HepG2 (cell line): ENCODE results near the gene DYNC2H1. TPM values are rescaled to one million over a fixed set of nuclear protein-coding genes. Genes with fewer than 3 reads are reported as not detected.

Source experiments
- ATAC-seq: fragments of 200-7000 bp; cut with Tn5 transposase; 3 replicates; pipeline ENCODE4 v1.9.1; 2020; ENCODE audit warnings: mild to moderate bottlenecking, moderate library complexity
- BruUV-seq: library from RNA; stranded (reverse); fragments of 400-500 nt; replicated peaks from 2 replicates; lab custom pipeline; 2021; lab: Mats Ljungman, UMichigan
- CTCF ChIA-PET: fragments of 300-600 bp; formaldehyde crosslinking; extraction: SDS; loops from one replicate; lab custom pipeline; 2021; ENCODE audit warnings: low total read pairs, inconsistent platforms, low intra/inter-chr PET ratio; lab: Yijun Ruan, JAX
- POLR2A ChIA-PET: fragments of 350-600 bp; sonication (Branson Sonifier 250); formaldehyde crosslinking; loops from one replicate; lab custom pipeline; 2020; ENCODE audit warnings: antibody characterized with exemption, inconsistent platforms; lab: Yijun Ruan, JAX
- DNase-seq: peaks from one replicate; pipeline ENCODE4 v3.0.0-alpha.2; 2015; ENCODE audit warnings: low spot score
- FAIRE-seq: peaks from 3 replicates; lab custom pipeline; 2011; peaks lifted over from hg19 to GRCh38; lab: Jason Lieb, UNC
- H2AFZ ChIP-seq: one replicate; pipeline ENCODE4 v1.6.1; 2011; ENCODE audit warnings: low read length, inconsistent platforms
- H3K27ac ChIP-seq: fragments of 300-600 bp; 3 replicates; pipeline ENCODE4 v1.8.0; 2011; ENCODE audit warnings: mixed run types, mild to moderate bottlenecking, mixed read lengths, low read length, inconsistent platforms; ENCODE audit not compliant: insufficient read depth; ENCODE audit errors: extremely low read length
- H3K27me3 ChIP-seq, 2 experiments: fragments of 200-600 bp in 1 of 2; 2 replicates in 1 of 2; 3 replicates in 1 of 2; pipeline versions ENCODE4 v1.6.0 to v1.8.0; 2011; ENCODE audit warnings: low read length in 2 of 2, mild to moderate bottlenecking in 2 of 2, moderate library complexity in 2 of 2, inconsistent platforms in 1 of 2; ENCODE audit not compliant: insufficient read depth in 2 of 2, control insufficient read depth in 1 of 2
- H3K36me3 ChIP-seq, 2 experiments: fragments of 200-600 bp in 1 of 2; replicated peaks in 1 of 2; 2 replicates in 1 of 2; 3 replicates in 1 of 2; pipeline versions ENCODE4 v1.5.1 to v1.8.0; 2011; ENCODE audit warnings: low read length in 2 of 2, inconsistent platforms in 1 of 2; ENCODE audit not compliant: insufficient read depth in 2 of 2, control insufficient read depth in 1 of 2
- H3K4me1 ChIP-seq: 2 replicates; pipeline ENCODE4 v1.5.1; 2012; ENCODE audit warnings: low read length, inconsistent platforms; ENCODE audit not compliant: insufficient read depth
- H3K4me2 ChIP-seq: 2 replicates; pipeline ENCODE4 v1.6.0; 2011; ENCODE audit warnings: low read depth, low read length, inconsistent platforms
- H3K4me3 ChIP-seq, 3 experiments: fragments of 200-600 bp in 1 of 3; sonication (generic), shearing (Covaris generic) in 1 of 3; replicated peaks in 1 of 3; 2 replicates each; pipeline ENCODE4 v1.5.1; 2011 to 2016; ENCODE audit warnings: low read length in 3 of 3, inconsistent platforms in 2 of 3, low read depth in 2 of 3, mild to moderate bottlenecking in 2 of 3, control low read depth in 1 of 3, mixed read lengths in 1 of 3; ENCODE audit not compliant: insufficient read depth in 1 of 3
- H3K79me2 ChIP-seq: one replicate; pipeline ENCODE4 v1.6.1; 2011; ENCODE audit warnings: low read length, inconsistent platforms; ENCODE audit not compliant: insufficient read depth
- H3K9ac ChIP-seq: 2 replicates; pipeline ENCODE4 v1.6.0; 2011; ENCODE audit warnings: mild to moderate bottlenecking, low read depth, low read length, inconsistent platforms; ENCODE audit not compliant: insufficient read depth
- H3K9me3 ChIP-seq: 2 replicates; pipeline ENCODE4 v1.5.1; 2012; ENCODE audit warnings: mild to moderate bottlenecking, low read length
- H4K20me1 ChIP-seq: 2 replicates; pipeline ENCODE4 v1.6.0; 2011; ENCODE audit warnings: inconsistent platforms, mild to moderate bottlenecking, low read length, moderate library complexity; ENCODE audit not compliant: insufficient read depth
- ARHGAP35 ChIP-seq: sonication (generic); formaldehyde crosslinking; IDR thresholded peaks from 2 replicates; pipeline ENCODE4 v1.9.0; 2022; ENCODE audit warnings: mild to moderate bottlenecking, inconsistent platforms, moderate library complexity, missing genetic modification reagents, borderline replicate concordance
- FOXP1 ChIP-seq, 2 experiments: fragments of 450-650 bp in 1 of 2; IDR thresholded peaks; 2 replicates each; pipeline ENCODE4 v1.6.1; 2017 to 2018; ENCODE audit warnings: antibody characterized with exemption in 1 of 2
- MZF1 ChIP-seq: sonication (generic); formaldehyde crosslinking; IDR thresholded peaks from 2 replicates; pipeline ENCODE4 v1.8.1; 2023; ENCODE audit warnings: mild to moderate bottlenecking, missing genetic modification reagents, borderline replicate concordance
- PCBP1 ChIP-seq: fragments of 200-400 bp; formaldehyde crosslinking; IDR thresholded peaks from 2 replicates; pipeline ENCODE4 v1.6.1; 2017; ENCODE audit warnings: mild to moderate bottlenecking, low read depth, low read length, borderline replicate concordance
- RBM39 ChIP-seq: fragments of 200-400 bp; formaldehyde crosslinking; IDR thresholded peaks from one replicate; pipeline ENCODE4 v1.6.1; 2018; ENCODE audit warnings: antibody characterized with exemption, mild to moderate bottlenecking, low read depth, low read length; ENCODE audit not compliant: poor library complexity, severe bottlenecking
- SMAD3 ChIP-seq: sonication (generic); formaldehyde crosslinking; IDR thresholded peaks from 2 replicates; pipeline ENCODE4 v1.4.0; 2020; ENCODE audit warnings: missing genetic modification reagents
- TARDBP ChIP-seq: sonication (generic); formaldehyde crosslinking; IDR thresholded peaks from 2 replicates; pipeline ENCODE4 v1.8.0; 2022; ENCODE audit warnings: mild to moderate bottlenecking, missing genetic modification reagents
- YEATS4 ChIP-seq: sonication (generic); formaldehyde crosslinking; IDR thresholded peaks from 2 replicates; pipeline ENCODE4 v1.4.0; 2020; ENCODE audit warnings: missing genetic modification reagents, borderline replicate concordance
- ZNF251 ChIP-seq: sonication (generic); formaldehyde crosslinking; IDR thresholded peaks from 2 replicates; pipeline ENCODE4 v1.9.0; 2021; ENCODE audit warnings: mild to moderate bottlenecking, missing genetic modification reagents
- ZNF282 ChIP-seq: fragments of 450-650 bp; IDR thresholded peaks from 2 replicates; pipeline ENCODE4 v1.6.1; 2018; ENCODE audit not compliant: partially characterized antibody
- ZNF737 ChIP-seq: sonication (generic); formaldehyde crosslinking; IDR thresholded peaks from 2 replicates; pipeline ENCODE4 v1.5.0; 2020; ENCODE audit warnings: missing genetic modification reagents, mild to moderate bottlenecking, borderline replicate concordance
- whole genome bisulfite sequencing: methylation state at CpG from one replicate; pipeline ENCODE4 v1.1.6; 2017; ENCODE audit warnings: low lambda C conversion rate; 5-methylcytosine and 5-hydroxymethylcytosine counted together
- in situ Hi-C: cut with HindIII; loops from 2 replicates; pipeline ENCODE4 v1.10.0; 2017; ENCODE audit warnings: low pct_unique_long_range_greater_than_20kb; ENCODE audit not compliant: extremely low pct_ligation_motif_present
- intact Hi-C: fragments of 100-400 bp; cut with micrococcal nuclease; formaldehyde crosslinking; loops from one replicate; pipeline ENCODE4 v1.10.0; 2022; ENCODE audit not compliant: unreplicated experiment
- polyA plus RNA-seq, 8 experiments: library from polyadenylated mRNA; depleted of rRNA in 3 of 8; stranded (reverse) in 7 of 8; unstranded in 1 of 8; fragments of >200 nt; fragmentation: Illumina TruSeq in 4 of 8; extraction: Trizol in 4 of 8; gene quantifications; 2 replicates each; pipeline versions ENCODE4 v1.2.1 to v1.2.3, GENCODE V29; 2011 to 2016; ENCODE audit warnings: low read depth in 4 of 8, missing spikeins in 1 of 8, mixed read lengths in 1 of 8; ENCODE audit not compliant: insufficient read depth in 1 of 8
- total RNA-seq, 5 experiments: library from RNA; depleted of rRNA; stranded (reverse); fragments of >200 nt; fragmentation: Illumina TruSeq; extraction: Trizol; gene quantifications; 2 replicates each; pipeline ENCODE4 v1.2.3, GENCODE V29; 2016; ENCODE audit warnings: low read depth in 1 of 5

DYNC2H1 gene
- total and polyA plus RNA-seq, 2 of the 13 experiments (the other 11 are each of a cell fraction or from before 2014, with no cell fraction given): 0.49 to 0.66 TPM

- no peak for FAIRE-seq
- WGBS: 97% methylated on average over 1 of the region's 1 CpG
Observed at GRCh38 chr11:103085758-103086365, 23.4 kb upstream of the DYNC2H1 start.

DNA sequence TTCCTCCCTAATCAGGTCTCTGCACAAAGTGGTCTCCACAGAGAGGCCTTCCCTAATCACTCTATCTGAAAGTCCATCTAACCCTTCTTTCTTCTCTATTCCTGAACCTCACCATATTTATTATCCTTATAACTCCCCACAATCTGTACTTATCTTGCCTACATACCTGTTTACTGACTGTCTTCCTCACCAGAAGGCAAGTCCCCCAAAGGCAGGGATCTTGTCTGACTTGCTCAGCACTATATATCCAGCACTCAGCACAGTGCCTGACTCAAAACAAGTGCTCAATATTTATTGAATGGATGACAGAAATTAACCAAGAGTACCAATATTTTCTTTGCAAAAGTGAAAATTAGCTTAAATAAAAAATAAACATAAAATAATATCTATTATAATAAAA is 22.8 kb upstream of the DYNC2H1 start:
- no peak overlapping the region for H3K4me2 ChIP-seq
- FAIRE-seq: no peak
- in situ Hi-C loops: no loop called here
- H3K36me3 ChIP-seq: peaks cover 2 to 24% of the 10 kb centered on the region in 2 experiments; a peak in 2 of 5 replicates
- TF ChIP-seq FOXP1 (IDR thresholded peaks at IDR 0.05) (no peak), FOXP1 (CRISPR knock-in tag; IDR thresholded peaks at IDR 0.05) (no peak), ARHGAP35 (CRISPR knock-in tag) (no peak), YEATS4 (CRISPR knock-in tag) (no peak), ZNF737 (CRISPR knock-in tag) (no peak), MZF1 (no peak), PCBP1 (no peak), TARDBP (no peak), ZNF251 (CRISPR knock-in tag) (no peak)
- TF ChIP-seq, all 625 proteins: peak for 0
- Histone ChIP-seq H3K4me1 (peaks cover 20% of the 10 kb centered on the region), H3K9ac (no peak overlapping the region), H3K9me3 (no peaks in the 10 kb centered on the region), H3K4me3 (no peak overlapping the region), H3K79me2 (peaks cover 38% of the 10 kb centered on the region), H3K27ac (no peak overlapping the region), H4K20me1 (peaks cover 3% of the 10 kb centered on the region; the same call in 1 of the 2 replicates), H3K27me3 (no peaks in the 10 kb centered on the region; a peak in 1 of 5 replicates), H2AFZ (no peak overlapping the region)
- no peak for DNase-seq
- ATAC-seq: no peak
- ChIA-PET CTCF (no interaction called here), POLR2A (no interaction called here)
- no TSS peak for BruUV-seq
- intact Hi-C loops: no loop called here

More at GRCh38 chr11:103085758-103086365, 23.4 kb upstream of the DYNC2H1 start:
- H4K20me1 ChIP-seq: peaks cover 3% of the 10 kb centered on the region; the same call in 1 of the 2 replicates
- ChIA-PET POLR2A (no interaction called here), CTCF (no interaction called here)
- no peak overlapping the region for H3K9ac ChIP-seq
- H3K4me1 ChIP-seq: peaks cover 20% of the 10 kb centered on the region
- no peaks in the 10 kb centered on the region for H3K27me3 ChIP-seq
- DNase-seq (no peak), ATAC-seq (no peak)
- peaks cover 2 to 25% of the 10 kb centered on the region in 2 experiments; a peak in 2 of 5 replicates for H3K36me3 ChIP-seq
- H3K4me3 ChIP-seq: no peak overlapping the region
- no peaks in the 10 kb centered on the region for H3K9me3 ChIP-seq
- BruUV-seq: no TSS peak
- in situ Hi-C loops (no loop called here), intact Hi-C loops (no loop called here)
- TF ChIP-seq ZNF282 (no peak), RBM39 (no peak), SMAD3 (CRISPR knock-in tag) (no peak)
- H3K4me2 ChIP-seq: no peak overlapping the region
- H3K79me2 ChIP-seq: peaks cover 33% of the 10 kb centered on the region
- no peak overlapping the region for H3K27ac ChIP-seq
- no peak overlapping the region for H2AFZ ChIP-seq
